Transverse colon (tissue), 4 donors: ENCODE measurements around the gene MLST8. TPM values are rescaled to one million over a fixed set of nuclear protein-coding genes. Genes with fewer than 3 reads are reported as not detected.

ENCODE experiments used
- DNase-seq: peaks from one replicate; pipeline ENCODE4 v3.0.0-alpha.2; 2019
- H3K27ac ChIP-seq, 4 donors: fragments of 200-600 bp; sonication (generic); 2 replicates each; pipeline ENCODE4 v1.5.1; 2016 to 2018; ENCODE audit warnings: inconsistent platforms in 4 of 4
- H3K27me3 ChIP-seq: fragments of 200-600 bp; sonication (generic); 2 replicates; pipeline ENCODE4 v1.5.1; 2017; ENCODE audit warnings: inconsistent platforms
- H3K36me3 ChIP-seq, 4 donors: fragments of 200-600 bp; sonication (generic); 2 replicates each; pipeline ENCODE4 v1.5.1; 2017 to 2019; ENCODE audit warnings: inconsistent platforms in 4 of 4
- H3K4me1 ChIP-seq, 4 donors: fragments of 200-600 bp; sonication (generic); 2 replicates each; pipeline ENCODE4 v1.5.1; 2017 to 2020; ENCODE audit warnings: inconsistent platforms in 4 of 4
- H3K4me3 ChIP-seq, 4 donors: fragments of 200-600 bp; sonication (generic); 1 replicate in 1 of 4; 2 replicates in 3 of 4; pipeline versions ENCODE4 v1.5.1 to v1.6.1; 2017 to 2019; ENCODE audit warnings: inconsistent platforms in 4 of 4
- H3K9me3 ChIP-seq, 2 donors: fragments of 200-600 bp; sonication (generic); 2 replicates each; pipeline ENCODE4 v1.5.1; 2017 to 2019; ENCODE audit warnings: inconsistent platforms in 2 of 2
- CTCF ChIP-seq, 5 experiments: fragments of 200-600 bp in 3 of 5; fragments of 450-650 bp in 2 of 5; sonication (generic) in 3 of 5; IDR thresholded peaks; 1 replicate in 2 of 5; 2 replicates in 3 of 5; pipeline ENCODE4 v1.5.1; 2016 to 2017; ENCODE audit warnings: antibody characterized with exemption in 5 of 5, inconsistent platforms in 3 of 5, mild to moderate bottlenecking in 2 of 5, moderate library complexity in 1 of 5
- EP300 ChIP-seq: sonication (generic); formaldehyde crosslinking; IDR thresholded peaks from one replicate; pipeline ENCODE4 v1.6.1; 2017; ENCODE audit warnings: antibody characterized with exemption, low read depth
- POLR2A ChIP-seq: fragments of 450-650 bp; IDR thresholded peaks from one replicate; pipeline ENCODE4 v1.6.1; 2016; ENCODE audit warnings: antibody characterized with exemption, mild to moderate bottlenecking, moderate library complexity
- POLR2AphosphoS5 ChIP-seq, 3 donors: sonication (generic); formaldehyde crosslinking; IDR thresholded peaks; one replicate each; pipeline ENCODE4 v1.6.1; 2016; ENCODE audit warnings: antibody characterized with exemption in 3 of 3
- WGBS, 2 donors: methylation state at CpG; one replicate each; pipeline ENCODE4 v1.1.5; 2018; ENCODE audit warnings: low coverage in 1 of 2; 5-methylcytosine and 5-hydroxymethylcytosine counted together
- in situ Hi-C, 4 donors: fragments of 200-750 bp; cut with MboI; loops; one replicate each; pipeline versions ENCODE4 v1.15.0 to v1.15.1; 2017; ENCODE audit warnings: low sequenced_read_pairs in 3 of 4, low pct_ligation_motif_present in 1 of 4, low pct_unique_long_range_greater_than_20kb in 1 of 4
- intact Hi-C: fragments of 100-400 bp; cut with DNase I; formaldehyde crosslinking; loops from one replicate; pipeline ENCODE4 v1.15.1; 2023; ENCODE audit warnings: low total_unique reads
- total RNA-seq, 4 donors: library from RNA; depleted of rRNA; stranded (reverse); fragments of >200 nt; gene quantifications; one replicate each; pipeline ENCODE4 v1.1.0, GENCODE V29; 2016

MLST8 gene
- total RNA-seq, 4 donors from 2014 or later = 50.8 to 81.8 (median 73.1) TPM

- TF ChIP-seq POLR2AphosphoS5 (IDR thresholded peaks at IDR 0.05) (no peak), EP300 (no peak), POLR2A (no peak), CTCF (IDR thresholded peaks at IDR 0.05) (no peak)
- H3K4me1 ChIP-seq = peaks cover 13 to 38% (median 23%) of the 10 kb centered on the region in 4 donors
- DNase-seq = no peak
- in situ Hi-C loops (no loop called here), intact Hi-C loops (loop anchor here (10.0 kb wide), 1 partner anchor 229 kb away; the partner anchor contains the start of gene ZNF598)
- no peak overlapping the region for H3K27ac ChIP-seq
- H3K36me3 ChIP-seq = peaks cover 0 to 51% (median 13%) of the 10 kb centered on the region in 4 donors
- no peak overlapping the region for H3K4me3 ChIP-seq
- H3K27me3 ChIP-seq = peaks cover 36% of the 10 kb centered on the region
- H3K9me3 ChIP-seq = no peaks in the 10 kb centered on the region
- 84% methylated on average over 47 of the region's 51 CpGs; no CpG with 5 or more reads in 1 of the 2 donors for WGBS, 2 donors
Measured at GRCh38 chr16:2233872-2234812, 28.9 kb downstream of the MLST8 start.

- H3K9me3 ChIP-seq = no peaks in the 10 kb centered on the region
- peaks cover 13 to 38% (median 23%) of the 10 kb centered on the region in 4 donors for H3K4me1 ChIP-seq
- H3K36me3 ChIP-seq = peaks cover 0 to 44% (median 10%) of the 10 kb centered on the region in 4 donors
- H3K27ac ChIP-seq = no peak overlapping the region
- intact Hi-C loops = loop anchor here (10.0 kb wide), 1 partner anchor 230 kb away; the partner anchor contains the start of gene ZNF598
- in situ Hi-C loops = no loop called here
- no peak overlapping the region for H3K4me3 ChIP-seq
- 86% methylated on average over 11 of the region's 18 CpGs; no CpG with 5 or more reads in 1 of the 2 donors for WGBS, 2 donors
- TF ChIP-seq POLR2A (no peak), EP300 (no peak), POLR2AphosphoS5 (IDR thresholded peaks at IDR 0.05) (no peak), CTCF (IDR thresholded peaks at IDR 0.05) (no peak)
- peaks cover 36% of the 10 kb centered on the region for H3K27me3 ChIP-seq
- no peak for DNase-seq
Measured at GRCh38 chr16:2234813-2235170, 29.5 kb downstream of the MLST8 start.

- Histone ChIP-seq H3K4me1 (peaks cover 13 to 38% (median 23%) of the 10 kb centered on the region in 4 donors), H3K27me3 (peaks cover 36% of the 10 kb centered on the region), H3K9me3 (no peaks in the 10 kb centered on the region), H3K4me3 (no peak overlapping the region), H3K27ac (no peak overlapping the region), H3K36me3 (peaks cover 0 to 42% (median 9%) of the 10 kb centered on the region in 4 donors)
- WGBS, 2 donors = 89% methylated on average over 10 of the region's 28 CpGs; no CpG with 5 or more reads in 1 of the 2 donors
- TF ChIP-seq EP300 (no peak), POLR2AphosphoS5 (IDR thresholded peaks at IDR 0.05) (no peak), CTCF (IDR thresholded peaks at IDR 0.05) (no peak)
- in situ Hi-C loops (no loop called here), intact Hi-C loops (loop anchor here (10.0 kb wide), 1 partner anchor 230 kb away; the partner anchor contains the start of gene ZNF598)
- no peak for DNase-seq
Measured at GRCh38 chr16:2235234-2235651, 30.0 kb downstream of the MLST8 start.

- TF ChIP-seq POLR2AphosphoS5 (IDR thresholded peaks at IDR 0.05) (no peak), POLR2A (no peak), EP300 (no peak), CTCF (IDR thresholded peaks at IDR 0.05) (no peak)
- Histone ChIP-seq H3K9me3 (no peaks in the 10 kb centered on the region), H3K27me3 (peaks cover 36% of the 10 kb centered on the region), H3K27ac (no peak overlapping the region), H3K4me1 (peaks cover 13 to 38% (median 23%) of the 10 kb centered on the region in 4 donors), H3K4me3 (no peak overlapping the region), H3K36me3 (peaks cover 0 to 42% (median 9%) of the 10 kb centered on the region in 4 donors)
- DNase-seq = no peak
- intact Hi-C loops = loop anchor here (10.0 kb wide), 1 partner anchor 231 kb away; the partner anchor contains the start of gene ZNF598
- 64% methylated on average over 19 of the region's 19 CpGs; no CpG with 5 or more reads in 1 of the 2 donors for WGBS, 2 donors
- in situ Hi-C loops = no loop called here
Measured at GRCh38 chr16:2235695-2236336, 30.6 kb downstream of the MLST8 start.
